ENCODE data around the gene LHX6. TPM values are rescaled to one million over a fixed set of nuclear protein-coding genes. Genes with fewer than 3 reads are reported as not detected.

The LHX6 gene
- total and polyA plus RNA-seq, 2 of the 8 experiments (the other 6 are each of a cell fraction or from before 2014, with no cell fraction given): 0.92 to 1.2 TPM

GRCh38 chr9:122184551-122184950 lies 44.2 kb downstream of the LHX6 start:
- Histone ChIP-seq H3K79me1 (ENCODE audit: low read depth, low read length) (no peaks in the 10 kb centered on the region), H3K23ac (ENCODE audit: insufficient read length) (no peak overlapping the region), H3K18ac (ENCODE audit: extremely low read depth, low read length) (no peak overlapping the region), H2BK12ac (ENCODE audit: low read depth, low read length) (no peak overlapping the region), H3K9ac (replicated peaks in 1 of 4; ENCODE audit: extremely low read depth in 1 of 4, low read depth in 3 of 4, low read length in 3 of 4) (no peak overlapping the region), H3K4me3 (ENCODE audit: extremely low read depth in 1 of 4, insufficient read depth in 2 of 4, low read depth in 3 of 4, low read length in 4 of 4) (no peak overlapping the region), H3K4ac (replicated peaks; ENCODE audit: insufficient read length, low read depth, low read length) (no peak overlapping the region), H3K4me1 (replicated peaks in 1 of 4; ENCODE audit: control insufficient read depth in 3 of 4, insufficient read depth in 4 of 4, low read length in 3 of 4) (no peaks in the 10 kb centered on the region; a peak in 1 of 7 replicates), H4K5ac (ENCODE audit: insufficient read length, low read depth, low read length) (no peak overlapping the region), H3K56ac (replicated peaks; ENCODE audit: insufficient read length, low read depth, low read length) (no peak overlapping the region), H2AK5ac (ENCODE audit: low read depth, low read length) (no peak overlapping the region), H4K8ac (ENCODE audit: extremely low read depth, insufficient read depth, low read length) (no peak overlapping the region), H2BK15ac (ENCODE audit: low read length) (no peak overlapping the region), H3K14ac (ENCODE audit: insufficient read length) (no peak overlapping the region), H2BK5ac (ENCODE audit: low read depth, low read length) (no peak overlapping the region), H3K36me3 (ENCODE audit: control insufficient read depth in 2 of 4, insufficient read depth in 4 of 4, low read length in 3 of 4) (no peaks in the 10 kb centered on the region), H3K23me2 (ENCODE audit: low read depth, low read length) (no peaks in the 10 kb centered on the region), H2BK20ac (ENCODE audit: low read length) (no peak overlapping the region), H3K9me3 (ENCODE audit: insufficient read depth in 2 of 2, low read depth in 1 of 2, low read length in 1 of 2) (no peaks in the 10 kb centered on the region), H3K4me2 (ENCODE audit: insufficient read depth in 1 of 2, low read depth in 2 of 2, low read length in 2 of 2) (no peak overlapping the region), H4K91ac (replicated peaks; ENCODE audit: insufficient read length, low read length) (no peak overlapping the region), H3K79me2 (ENCODE audit: control insufficient read depth in 1 of 2, insufficient read depth in 2 of 2, low read length in 2 of 2) (no peaks in the 10 kb centered on the region), H3K27ac (ENCODE audit: low read depth, low read length) (no peak overlapping the region), H2BK120ac (replicated peaks; ENCODE audit: low read depth, low read length) (no peak overlapping the region), H2AFZ (ENCODE audit: low read length) (no peak overlapping the region), H3K27me3 (replicated peaks in 1 of 4; ENCODE audit: control insufficient read depth in 3 of 4, extremely low read depth in 1 of 4, insufficient read depth in 3 of 4, low read length in 3 of 4) (no peaks in the 10 kb centered on the region), H4K20me1 (replicated peaks in 1 of 2; ENCODE audit: control insufficient read depth in 1 of 2, insufficient read depth in 2 of 2, low read length in 2 of 2) (no peaks in the 10 kb centered on the region)
- no peak for FAIRE-seq
- POLR2A ChIA-PET (ENCODE audit: partially characterized antibody): interaction anchor here (1.2 kb wide), 1 partner anchor 12 kb away, joined by 3 read pairs; no protein-coding TSS in a partner anchor
- TF ChIP-seq SUZ12 (IDR thresholded peaks at IDR 0.05; ENCODE audit: low read length) (no peak), NRF1 (IDR thresholded peaks at IDR 0.05; ENCODE audit: low read depth, low read length) (no peak), KDM1A (IDR thresholded peaks at IDR 0.05; ENCODE audit: borderline replicate concordance, low read length) (no peak), KDM5A (IDR thresholded peaks at IDR 0.05; ENCODE audit: low read length) (no peak), CREB1 (IDR thresholded peaks at IDR 0.05) (no peak), TEAD4 (IDR thresholded peaks at IDR 0.05; ENCODE audit: low read depth, low read length) (no peak), NANOG (IDR thresholded peaks at IDR 0.05; ENCODE audit: insufficient read depth, low read depth, low read length, poor library complexity, severe bottlenecking) (no peak), RXRA (IDR thresholded peaks at IDR 0.05; ENCODE audit: insufficient read depth, low read depth, low read length) (no peak)
- WGBS, 2 experiments (ENCODE audit: extremely low coverage in 1 of 2, insufficient coverage in 1 of 2, insufficient read length in 1 of 2, insufficient replicate concordance in 2 of 2, low coverage in 1 of 2, low lambda C conversion rate in 2 of 2, missing lambda C conversion rate in 1 of 2): 88% methylated on average over 1 of the region's 1 CpG; no CpG with 5 or more reads in 1 of the 2 experiments
- DNase-seq (ENCODE audit: low read depth in 1 of 2, low spot score in 2 of 2): no peak
- CTCF ChIA-PET (ENCODE audit: partially characterized antibody): interaction anchor here (0.8 to 4.1 kb wide), 9 partner anchors 9 to 166 kb away, joined by 3 to 13 read pairs (median 5); no protein-coding TSS in a partner anchor
